ENCODE results near the gene DAAM2. TPM values are rescaled to one million over a fixed set of nuclear protein-coding genes. Genes with fewer than 3 reads are reported as not detected.
A peak's percentile ranks its signal among the peaks of the same experiment; 100 is the strongest.

Gene DAAM2
- total RNA-seq, 3 donors from 2014 or later, result 16.2 to 59.5 (median 41.3) TPM

GRCh38 chr6:39794231-39794630, 2.1 kb downstream of the DAAM2 start:
- DNase-seq (ENCODE audit: low spot score in 2 of 2), result no peak
- Histone ChIP-seq H3K27ac (peak overlapping the region; percentile 71 to 82), H3K9me3 (no peaks in the 10 kb centered on the region), H3K27me3 (no peaks in the 10 kb centered on the region), H3K36me3 (no peaks in the 10 kb centered on the region), H3K4me1 (no peaks in the 10 kb centered on the region), H3K4me3 (peak overlapping the region; percentile 64 to 73 (median 65))
- intact Hi-C loops (cut with DNase I; ENCODE audit: low total_unique reads), result no loop called here
- TF ChIP-seq CTCF (IDR thresholded peaks at IDR 0.05) (no peak), POLR2A (IDR thresholded peaks at IDR 0.05) (no peak), POLR2AphosphoS5 (IDR thresholded peaks at IDR 0.05) (no peak)

- no peak for DNase-seq (ENCODE audit: low spot score in 2 of 2)
- no peaks in the 10 kb centered on the region for H3K9me3 ChIP-seq
- H3K4me3 ChIP-seq, result no peak overlapping the region
- no peaks in the 10 kb centered on the region for H3K36me3 ChIP-seq
- intact Hi-C loops (cut with DNase I; ENCODE audit: low total_unique reads), result no loop called here
- H3K27me3 ChIP-seq, result no peaks in the 10 kb centered on the region
- no peaks in the 10 kb centered on the region for H3K4me1 ChIP-seq
- no peak overlapping the region for H3K27ac ChIP-seq
- TF ChIP-seq POLR2A (IDR thresholded peaks at IDR 0.05), result no peak
- TF ChIP-seq POLR2AphosphoS5 (IDR thresholded peaks at IDR 0.05), result no peak
- TF ChIP-seq CTCF (IDR thresholded peaks at IDR 0.05), result no peak
Measured at GRCh38 chr6:39797751-39798150, 5.6 kb downstream of the DAAM2 start.

GRCh38 chr6:39800034-39801032, 8.2 kb downstream of the DAAM2 start:
- no peak for DNase-seq (ENCODE audit: low spot score in 2 of 2)
- intact Hi-C loops (cut with DNase I; ENCODE audit: low total_unique reads), result no loop called here
- Histone ChIP-seq H3K4me1 (no peaks in the 10 kb centered on the region), H3K27ac (peak overlapping the region in 1 of 2 donors; percentile 26), H3K9me3 (no peaks in the 10 kb centered on the region), H3K36me3 (no peaks in the 10 kb centered on the region), H3K4me3 (no peak overlapping the region), H3K27me3 (no peaks in the 10 kb centered on the region)
- TF ChIP-seq POLR2A (IDR thresholded peaks at IDR 0.05) (no peak), POLR2AphosphoS5 (IDR thresholded peaks at IDR 0.05) (no peak), CTCF (IDR thresholded peaks at IDR 0.05) (no peak)

- intact Hi-C loops (cut with DNase I; ENCODE audit: low total_unique reads), result no loop called here
- no peaks in the 10 kb centered on the region for H3K36me3 ChIP-seq
- peak overlapping the region; percentile 13 to 52 for H3K27ac ChIP-seq
- no peaks in the 10 kb centered on the region for H3K9me3 ChIP-seq
- H3K4me3 ChIP-seq, result no peak overlapping the region
- TF ChIP-seq POLR2AphosphoS5 (IDR thresholded peaks at IDR 0.05), result peak in 1 of 3 donors; percentile 11
- no peak for TF ChIP-seq POLR2A (IDR thresholded peaks at IDR 0.05)
- TF ChIP-seq CTCF (IDR thresholded peaks at IDR 0.05), result no peak
- no peaks in the 10 kb centered on the region for H3K27me3 ChIP-seq
- no peaks in the 10 kb centered on the region for H3K4me1 ChIP-seq
- no peak for DNase-seq (ENCODE audit: low spot score in 2 of 2)
Measured at GRCh38 chr6:39801456-39802251, 9.5 kb downstream of the DAAM2 start.

Measured in breast epithelium (tissue), 4 donors.